Ovary (tissue), 9 donors: ENCODE results near the gene SPARCL1. TPM values are rescaled to one million over a fixed set of nuclear protein-coding genes. Genes with fewer than 3 reads are reported as not detected.

ENCODE experiments used
- DNase-seq, 5 donors: peaks; one replicate each; pipeline ENCODE4 v3.0.0-alpha.2; 2019 to 2020
- H3K27ac ChIP-seq, 2 donors: fragments of 200-600 bp; one replicate each; pipeline versions ENCODE4 v1.5.1 to v1.8.0; 2019 to 2022
- H3K27me3 ChIP-seq: fragments of 200-600 bp; one replicate; pipeline ENCODE4 v1.8.0; 2022
- H3K36me3 ChIP-seq: fragments of 200-600 bp; sonication (generic); one replicate; pipeline ENCODE4 v1.5.1; 2019
- H3K4me1 ChIP-seq: one replicate; pipeline ENCODE4 v1.8.1; 2013; ENCODE audit warnings: mild to moderate bottlenecking, moderate library complexity; ENCODE audit not compliant: insufficient read depth
- H3K4me3 ChIP-seq: fragments of 200-600 bp; sonication (generic); one replicate; pipeline ENCODE4 v1.5.1; 2017
- H3K9me3 ChIP-seq, 2 donors: fragments of 200-600 bp in 1 of 2; sonication (generic) in 1 of 2; one replicate each; pipeline versions ENCODE4 v1.5.1 to v1.8.1; 2013 to 2019; ENCODE audit warnings: mild to moderate bottlenecking in 1 of 2, moderate library complexity in 1 of 2
- CTCF ChIP-seq, 3 donors: fragments of 450-650 bp in 2 of 3; fragments of 200-600 bp in 1 of 3; IDR thresholded peaks; one replicate each; pipeline versions ENCODE4 v1.5.1 to v1.8.0; 2016 to 2022; ENCODE audit warnings: antibody characterized with exemption in 3 of 3, mild to moderate bottlenecking in 1 of 3
- EP300 ChIP-seq: sonication (generic); formaldehyde crosslinking; IDR thresholded peaks from one replicate; pipeline ENCODE4 v1.6.1; 2017; ENCODE audit warnings: antibody characterized with exemption
- POLR2A ChIP-seq: fragments of 450-650 bp; IDR thresholded peaks from one replicate; pipeline ENCODE4 v1.6.1; 2017; ENCODE audit warnings: antibody characterized with exemption, mild to moderate bottlenecking, moderate library complexity
- WGBS, 3 donors: extraction: QIAGEN DNeasy Blood & Tissue Kit in 1 of 3; methylation state at CpG; one replicate each; pipeline versions ENCODE4 v1.1.5 to v1.1.7; 2013 to 2017; 5-methylcytosine and 5-hydroxymethylcytosine counted together
- intact Hi-C, 4 donors: fragments of 100-400 bp; cut with DNase I; formaldehyde crosslinking; loops; one replicate each; pipeline versions ENCODE4 v1.11.0 to v1.15.1; 2022 to 2023
- polyA plus RNA-seq, 2 donors: library from polyadenylated mRNA; stranded (reverse); fragments of 200-250 nt in 1 of 2; fragments of 350-450 nt in 1 of 2; fragmentation: Illumina TruSeq in 1 of 2; extraction: RNeasy Lipid Tissue Mini Kit (QIAGEN cat#74804) in 1 of 2; gene quantifications; one replicate each; pipeline ENCODE4 v1.2.3, GENCODE V29; 2013 to 2014
- total RNA-seq, 7 donors: library from RNA; depleted of rRNA in 2 of 7; stranded (reverse); fragments of >200 nt in 2 of 7; fragmentation: NEBNext Ultra II Directional in 3 of 7; extraction: Animal tissue kit (Norgen Biotek cat#: 25700) in 3 of 7; gene quantifications; one replicate each; pipeline versions ENCODE4 v1.1.0 to v1.2.4, GENCODE V29; 2016 to 2023
- donor health status: DM: no; HTN: no; CAD: no; lungs with moderate emphysema.
- donor health status: DM: no; HTN: no; CAD: no.
- donor health status: Bipolar disorder and iron deficiency.
- donor health status: DM: yes; HTN: yes; CAD: no.
- donor health status: DM: no; HTN: no; CAD: no.
- donor health status: DM: yes; HTN: yes; CAD: no.

SPARCL1 gene
- total and polyA plus RNA-seq, 9 donors = 116 to 1,049 (median 277) TPM

DNA sequence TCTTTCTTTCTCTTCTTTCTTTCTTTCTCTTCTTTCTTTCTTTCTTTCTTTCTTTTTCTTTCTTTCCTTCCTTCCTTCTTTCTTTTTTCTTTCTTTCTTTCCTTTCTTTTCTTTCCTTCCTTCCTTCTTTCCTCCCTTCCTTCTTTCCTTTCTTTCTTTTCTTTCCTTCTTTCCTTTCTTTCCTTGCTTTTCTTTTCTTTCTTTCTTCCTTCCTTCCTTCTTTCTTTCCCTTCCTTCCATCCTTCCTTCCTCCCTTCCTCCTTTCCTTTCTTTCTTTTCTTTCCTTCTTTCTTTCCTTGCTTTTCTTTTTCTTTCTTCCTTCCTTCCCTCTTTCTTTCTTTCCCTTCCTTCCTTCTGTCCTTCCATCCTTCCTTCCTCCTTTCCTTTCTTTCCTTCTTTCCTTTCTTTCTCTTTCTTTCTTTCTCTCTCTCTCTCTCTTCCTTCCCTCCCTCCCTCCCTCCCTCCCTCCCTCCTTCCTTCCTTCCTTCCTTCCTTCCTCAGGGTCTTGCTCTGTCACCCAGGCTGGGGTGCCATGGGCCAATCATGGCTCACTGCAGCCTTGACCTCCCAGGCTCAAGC lies 13.6 kb upstream of the SPARCL1 start:
- Histone ChIP-seq H3K27ac (no peak overlapping the region), H3K27me3 (no peaks in the 10 kb centered on the region), H3K9me3 (no peaks in the 10 kb centered on the region), H3K4me1 (no peaks in the 10 kb centered on the region), H3K36me3 (no peaks in the 10 kb centered on the region), H3K4me3 (no peak overlapping the region)
- TF ChIP-seq CTCF (IDR thresholded peaks at IDR 0.05) (no peak), EP300 (no peak), POLR2A (no peak)
- intact Hi-C loops = loop anchor here in 1 of 4 donors (10.0 kb wide), 1 partner anchor 302 kb away; no protein-coding TSS in a partner anchor
- no peak for DNase-seq

GRCh38 chr4:87541956-87542709 lies 13.0 kb upstream of the SPARCL1 start:
- Histone ChIP-seq H3K27ac (no peak overlapping the region), H3K36me3 (no peaks in the 10 kb centered on the region), H3K9me3 (no peaks in the 10 kb centered on the region), H3K4me3 (no peak overlapping the region), H3K4me1 (no peaks in the 10 kb centered on the region), H3K27me3 (no peaks in the 10 kb centered on the region)
- DNase-seq = no peak
- intact Hi-C loops = loop anchor here in 1 of 4 donors (10.0 kb wide), 1 partner anchor 303 kb away; no protein-coding TSS in a partner anchor
- WGBS, 3 donors = 80 to 91% (median 91%) methylated on average over 6 of the region's 6 CpGs
- TF ChIP-seq CTCF (IDR thresholded peaks at IDR 0.05) = no peak
- no peak for TF ChIP-seq EP300
- TF ChIP-seq POLR2A = no peak

GRCh38 chr4:87541521-87541920 lies 12.3 kb upstream of the SPARCL1 start:
- WGBS, 3 donors = 62 to 86% (median 84%) methylated on average over 4 of the region's 4 CpGs
- H3K9me3 ChIP-seq = no peaks in the 10 kb centered on the region
- H3K4me1 ChIP-seq = no peaks in the 10 kb centered on the region
- H3K36me3 ChIP-seq = no peaks in the 10 kb centered on the region
- TF ChIP-seq POLR2A = no peak
- no peak for TF ChIP-seq CTCF (IDR thresholded peaks at IDR 0.05)
- no peak for TF ChIP-seq EP300
- H3K27me3 ChIP-seq = no peaks in the 10 kb centered on the region
- no peak overlapping the region for H3K4me3 ChIP-seq
- intact Hi-C loops = loop anchor here in 1 of 4 donors (10.0 kb wide), 1 partner anchor 303 kb away; no protein-coding TSS in a partner anchor
- H3K27ac ChIP-seq = no peak overlapping the region
- no peak for DNase-seq

DNA sequence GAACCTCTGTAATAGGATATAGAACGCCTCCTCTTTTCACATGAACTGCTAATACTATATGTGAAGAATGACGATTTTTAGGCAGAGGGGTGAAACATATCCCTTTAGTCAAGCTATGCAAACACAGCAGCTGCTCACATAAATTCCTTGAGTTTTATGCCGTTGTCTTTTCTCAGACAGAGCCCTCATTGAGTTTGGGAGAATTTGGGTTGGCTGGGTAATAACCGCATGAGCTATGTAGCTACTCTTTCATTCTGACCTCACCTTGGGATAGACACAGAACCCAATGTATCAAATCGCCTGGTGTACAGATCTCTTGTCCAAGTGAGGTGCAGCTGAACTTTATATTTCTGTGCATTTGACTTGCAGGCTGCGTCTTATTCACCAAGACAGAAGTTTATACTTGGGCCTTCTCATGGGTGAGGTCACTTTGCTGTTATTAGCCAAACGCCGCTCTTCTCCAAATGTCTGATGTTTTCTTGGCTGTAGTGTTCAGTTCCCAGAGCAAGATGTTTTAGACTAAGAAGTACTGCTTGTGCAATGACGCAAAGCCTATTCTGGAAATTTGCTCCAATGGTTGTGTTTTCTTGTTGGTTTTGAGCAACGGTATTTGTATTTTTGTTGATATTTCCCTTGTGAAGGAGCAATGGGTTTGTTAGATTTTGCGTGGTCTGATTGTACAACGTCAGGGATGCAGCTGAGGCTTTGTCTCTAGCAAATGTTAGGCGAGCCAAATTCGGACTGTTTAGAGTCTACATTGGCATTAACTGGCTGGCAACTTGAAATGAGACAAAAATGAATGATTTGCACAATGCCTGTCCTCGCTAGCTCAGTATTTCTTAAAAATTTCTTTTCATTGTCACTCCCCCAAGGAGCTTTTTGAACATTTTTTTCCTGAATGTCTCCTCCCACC lies 11.2 kb upstream of the SPARCL1 start:
- Histone ChIP-seq H3K4me3 (no peak overlapping the region), H3K27me3 (no peaks in the 10 kb centered on the region), H3K4me1 (no peaks in the 10 kb centered on the region), H3K9me3 (no peaks in the 10 kb centered on the region), H3K36me3 (no peaks in the 10 kb centered on the region), H3K27ac (no peak overlapping the region)
- whole genome bisulfite sequencing, 3 donors = 42 to 80% (median 76%) methylated on average over 15 of the region's 15 CpGs
- DNase-seq = peak in 1 of 5 donors; percentile 56
- intact Hi-C loops = loop anchor here in 1 of 4 donors (10.0 kb wide), 1 partner anchor 304 kb away; no protein-coding TSS in a partner anchor
- TF ChIP-seq CTCF (IDR thresholded peaks at IDR 0.05) (no peak), EP300 (peak; percentile 26), POLR2A (no peak)
